Activated naive CD8-positive, alpha-beta T cell treated with anti-CD3 and anti-CD28 coated beads, Interleukin-2, amount 50 U/mL, for 24 hours (primary cell): ENCODE data around the gene KCNJ6.

ENCODE experiments used
- ATAC-seq: fragments of 150-1000 bp; cut with Tn5 transposase; one replicate; pipeline ENCODE4 v1.10.0; 2021
- DNase-seq: peaks from one replicate; pipeline ENCODE4 v3.0.0; 2021
- H3K27ac Mint-ChIP-seq: one replicate; pipeline ENCODE4 v1.8.0; 2021; ENCODE audit warnings: mild to moderate bottlenecking, mixed read lengths
- H3K27me3 Mint-ChIP-seq: one replicate; pipeline ENCODE4 v1.8.0; 2021; ENCODE audit warnings: mixed read lengths
- H3K36me3 Mint-ChIP-seq: one replicate; pipeline ENCODE4 v1.8.0; 2021; ENCODE audit warnings: low read depth, mixed read lengths
- H3K4me1 Mint-ChIP-seq: one replicate; pipeline ENCODE4 v1.8.0; 2021; ENCODE audit warnings: mixed read lengths
- H3K4me3 Mint-ChIP-seq: one replicate; pipeline ENCODE4 v1.8.0; 2021; ENCODE audit warnings: mild to moderate bottlenecking, moderate library complexity, mixed read lengths
- H3K9me3 Mint-ChIP-seq: one replicate; pipeline ENCODE4 v1.8.0; 2021; ENCODE audit warnings: mixed read lengths

Gene KCNJ6

DNA sequence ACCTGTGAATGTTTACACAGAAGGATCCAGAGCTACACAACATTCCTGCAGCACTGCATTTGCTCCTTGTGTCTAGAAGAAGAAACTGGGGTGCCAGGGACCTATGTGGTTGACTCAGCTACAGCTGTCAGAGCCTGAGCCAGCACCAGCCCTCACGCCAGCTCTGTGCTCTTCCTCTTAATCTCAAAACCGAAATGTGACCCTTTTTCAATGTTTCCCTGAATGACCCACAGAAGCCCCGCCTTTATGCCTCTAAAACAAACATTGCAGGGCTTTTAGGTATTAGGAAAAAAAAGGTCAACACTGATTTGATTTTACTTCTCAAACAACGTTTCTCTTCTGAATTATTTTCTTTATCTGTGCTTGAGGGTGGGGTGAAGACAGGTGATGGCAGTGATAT lies 289.2 kb downstream of the KCNJ6 start:
- DNase-seq = no peak
- ATAC-seq = no peak
- peaks cover 9% of the 10 kb centered on the region for H3K4me1 Mint-ChIP-seq
- no peak overlapping the region for H3K27ac Mint-ChIP-seq
- no peak overlapping the region for H3K4me3 Mint-ChIP-seq
- H3K36me3 Mint-ChIP-seq = no peaks in the 10 kb centered on the region
- peaks cover 27% of the 10 kb centered on the region for H3K27me3 Mint-ChIP-seq
- no peaks in the 10 kb centered on the region for H3K9me3 Mint-ChIP-seq

GRCh38 chr21:37626320-37626719 lies 289.9 kb downstream of the KCNJ6 start:
- peaks cover 2% of the 10 kb centered on the region for H3K4me1 Mint-ChIP-seq
- no peak for ATAC-seq
- no peaks in the 10 kb centered on the region for H3K9me3 Mint-ChIP-seq
- H3K27me3 Mint-ChIP-seq = peaks cover 27% of the 10 kb centered on the region
- no peak for DNase-seq
- no peak overlapping the region for H3K4me3 Mint-ChIP-seq
- H3K27ac Mint-ChIP-seq = no peak overlapping the region
- H3K36me3 Mint-ChIP-seq = no peaks in the 10 kb centered on the region

GRCh38 chr21:37623689-37624088 lies 292.6 kb downstream of the KCNJ6 start:
- no peaks in the 10 kb centered on the region for H3K36me3 Mint-ChIP-seq
- no peak overlapping the region for H3K27ac Mint-ChIP-seq
- H3K9me3 Mint-ChIP-seq = no peaks in the 10 kb centered on the region
- H3K4me3 Mint-ChIP-seq = no peak overlapping the region
- H3K27me3 Mint-ChIP-seq = peaks cover 15% of the 10 kb centered on the region
- H3K4me1 Mint-ChIP-seq = no peaks in the 10 kb centered on the region
- DNase-seq (no peak), ATAC-seq (no peak)

DNA sequence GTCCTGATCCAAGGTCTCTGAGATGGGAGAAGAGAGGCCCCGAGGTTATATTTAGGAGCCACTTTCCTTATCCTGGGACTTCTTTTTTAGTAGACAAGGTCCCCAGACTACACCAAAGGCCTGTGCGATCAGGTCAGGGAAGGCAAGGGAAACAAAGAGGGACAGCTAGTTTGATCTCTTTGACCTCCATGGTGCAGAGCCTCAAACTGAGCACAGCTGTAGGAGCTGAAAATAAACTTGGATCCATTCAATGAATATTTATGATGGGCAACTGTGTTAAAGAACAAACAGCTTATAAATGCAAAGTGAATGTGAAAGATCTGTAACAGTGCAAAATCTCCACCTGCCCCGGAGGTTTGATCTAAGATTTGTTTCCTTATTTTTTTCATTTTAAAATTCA lies 293.1 kb downstream of the KCNJ6 start:
- Mint-ChIP-seq H3K9me3 (no peaks in the 10 kb centered on the region), H3K4me3 (no peak overlapping the region), H3K36me3 (no peaks in the 10 kb centered on the region), H3K4me1 (no peaks in the 10 kb centered on the region), H3K27me3 (peaks cover 18% of the 10 kb centered on the region), H3K27ac (no peak overlapping the region)
- no peak for DNase-seq
- no peak for ATAC-seq

- DNase-seq = no peak
- no peaks in the 10 kb centered on the region for H3K9me3 Mint-ChIP-seq
- H3K4me1 Mint-ChIP-seq = no peaks in the 10 kb centered on the region
- H3K36me3 Mint-ChIP-seq = no peaks in the 10 kb centered on the region
- no peak for ATAC-seq
- no peak overlapping the region for H3K27ac Mint-ChIP-seq
- peaks cover 19% of the 10 kb centered on the region for H3K27me3 Mint-ChIP-seq
- no peak overlapping the region for H3K4me3 Mint-ChIP-seq
These were observed 293.5 kb downstream of the KCNJ6 start for GRCh38 chr21:37622755-37623154.

GRCh38 chr21:37620401-37620800 lies 295.9 kb downstream of the KCNJ6 start:
- H3K27me3 Mint-ChIP-seq = peaks cover 14% of the 10 kb centered on the region
- no peak overlapping the region for H3K27ac Mint-ChIP-seq
- ATAC-seq (no peak), DNase-seq (no peak)
- H3K36me3 Mint-ChIP-seq = no peaks in the 10 kb centered on the region
- no peak overlapping the region for H3K4me3 Mint-ChIP-seq
- H3K9me3 Mint-ChIP-seq = no peaks in the 10 kb centered on the region
- H3K4me1 Mint-ChIP-seq = no peaks in the 10 kb centered on the region

DNA sequence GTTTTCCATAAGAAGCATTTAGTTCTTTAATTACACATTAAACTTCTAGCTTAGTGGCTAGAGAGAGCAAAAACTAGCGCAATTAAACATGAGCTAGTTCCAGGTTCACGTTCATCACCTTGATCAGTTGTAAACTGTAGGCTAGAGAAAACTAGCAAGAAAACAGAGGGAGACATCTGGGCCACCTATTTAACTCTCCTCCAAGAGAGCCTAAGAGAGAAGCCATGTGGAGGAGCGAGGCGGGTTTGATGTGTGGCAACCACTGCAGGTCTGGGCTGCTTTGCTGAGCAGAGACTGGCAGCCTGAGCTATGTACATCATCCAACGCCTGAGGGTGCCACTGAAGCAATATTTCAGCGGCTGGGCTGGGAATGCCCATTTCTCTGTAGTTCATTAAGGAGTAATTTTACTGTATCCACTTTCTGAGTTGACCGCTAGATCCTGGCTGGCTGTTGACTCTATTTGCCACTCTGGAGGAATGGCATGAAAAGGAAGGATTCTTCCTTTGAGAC lies 296.7 kb downstream of the KCNJ6 start:
- peaks cover 16% of the 10 kb centered on the region for H3K27me3 Mint-ChIP-seq
- no peaks in the 10 kb centered on the region for H3K4me1 Mint-ChIP-seq
- H3K27ac Mint-ChIP-seq = no peak overlapping the region
- H3K36me3 Mint-ChIP-seq = no peaks in the 10 kb centered on the region
- ATAC-seq = no peak
- H3K9me3 Mint-ChIP-seq = no peaks in the 10 kb centered on the region
- no peak overlapping the region for H3K4me3 Mint-ChIP-seq
- DNase-seq = no peak

DNA sequence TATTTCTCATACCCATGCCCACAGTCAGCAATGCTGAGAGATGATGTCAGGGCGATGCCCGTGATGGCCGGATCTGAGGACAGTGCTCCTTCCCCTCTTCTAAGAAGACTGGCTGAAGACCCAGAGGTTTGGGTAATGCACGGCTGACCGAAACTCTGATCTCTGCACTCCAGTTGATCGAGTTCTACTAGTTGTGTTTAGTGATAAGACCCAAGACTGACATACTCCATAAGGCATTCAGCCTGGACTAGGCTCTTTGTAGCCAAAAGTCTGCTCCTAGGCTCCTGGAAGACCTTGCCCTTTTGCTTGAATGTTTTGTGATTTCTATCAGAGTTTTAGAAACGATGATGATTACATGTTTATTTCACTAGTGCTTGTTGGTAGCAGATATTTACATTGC lies 298.2 kb downstream of the KCNJ6 start:
- Mint-ChIP-seq H3K4me3 (no peak overlapping the region), H3K36me3 (no peaks in the 10 kb centered on the region)
- ATAC-seq = no peak

DNA sequence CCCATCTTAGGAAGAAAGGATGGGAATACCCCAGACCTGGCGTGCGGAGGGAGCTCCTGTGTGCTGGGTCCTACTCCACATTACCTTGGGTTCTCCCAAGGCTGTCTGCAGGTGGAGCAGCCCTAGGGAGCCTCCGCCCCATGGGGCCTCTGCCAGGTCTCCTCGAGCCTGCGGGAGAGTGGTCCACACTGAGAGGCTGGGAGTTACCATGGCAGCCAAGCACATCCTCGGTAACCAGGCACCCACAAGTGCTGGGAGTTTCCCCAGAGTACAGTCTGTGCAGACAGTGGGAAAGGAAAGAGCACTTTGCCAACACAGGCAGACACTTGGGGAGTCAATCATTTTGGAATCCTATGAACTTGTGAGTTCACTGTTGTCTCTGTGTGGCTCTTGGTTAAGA lies 300.3 kb downstream of the KCNJ6 start:
- Mint-ChIP-seq H3K27ac (no peak overlapping the region), H3K9me3 (no peaks in the 10 kb centered on the region), H3K36me3 (no peaks in the 10 kb centered on the region), H3K27me3 (peaks cover 15% of the 10 kb centered on the region), H3K4me3 (no peak overlapping the region), H3K4me1 (no peaks in the 10 kb centered on the region)
- ATAC-seq (no peak), DNase-seq (no peak)

More for the DNA sequence above, 298.2 kb downstream of the KCNJ6 start:
- Mint-ChIP-seq H3K27me3 (peaks cover 16% of the 10 kb centered on the region), H3K27ac (no peak overlapping the region), H3K9me3 (no peaks in the 10 kb centered on the region), H3K4me1 (no peaks in the 10 kb centered on the region)
- no peak for DNase-seq

DNA sequence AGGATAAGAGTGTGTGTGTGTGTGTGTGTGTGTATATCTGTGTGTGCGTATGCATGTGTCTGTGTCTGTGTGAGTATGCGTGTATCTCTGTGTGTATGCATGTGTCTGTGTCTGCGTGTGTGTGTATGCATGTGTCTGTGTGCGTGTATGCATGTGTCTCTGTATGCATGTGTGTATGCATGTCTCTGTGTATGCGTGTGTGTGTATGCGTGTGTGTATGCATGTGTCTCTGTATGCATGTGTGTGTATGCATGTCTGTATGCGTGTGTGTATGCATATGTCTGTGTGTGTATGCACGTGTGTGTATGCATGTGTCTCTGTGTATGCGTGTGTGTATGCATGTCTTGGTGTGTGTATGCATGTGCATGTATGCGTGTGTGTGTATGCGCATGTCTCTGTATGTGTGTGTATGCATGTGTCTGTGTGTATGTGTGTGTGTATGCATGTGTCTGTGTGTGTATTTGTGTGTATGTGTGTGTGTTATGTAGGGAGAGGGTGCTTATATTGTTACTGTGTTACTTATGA lies 301.8 kb downstream of the KCNJ6 start:
- no peak overlapping the region for H3K4me3 Mint-ChIP-seq
- no peaks in the 10 kb centered on the region for H3K9me3 Mint-ChIP-seq
- H3K27ac Mint-ChIP-seq = no peak overlapping the region
- DNase-seq = no peak
- no peak for ATAC-seq
- no peaks in the 10 kb centered on the region for H3K4me1 Mint-ChIP-seq
- H3K36me3 Mint-ChIP-seq = no peaks in the 10 kb centered on the region
- H3K27me3 Mint-ChIP-seq = peaks cover 17% of the 10 kb centered on the region

GRCh38 chr21:37607081-37607480 lies 309.2 kb downstream of the KCNJ6 start:
- peaks cover 14% of the 10 kb centered on the region for H3K27me3 Mint-ChIP-seq
- ATAC-seq = no peak
- H3K4me3 Mint-ChIP-seq = no peak overlapping the region
- DNase-seq = no peak
- H3K9me3 Mint-ChIP-seq = no peaks in the 10 kb centered on the region
- H3K4me1 Mint-ChIP-seq = no peaks in the 10 kb centered on the region
- H3K36me3 Mint-ChIP-seq = no peaks in the 10 kb centered on the region
- H3K27ac Mint-ChIP-seq = no peak overlapping the region

- Mint-ChIP-seq H3K9me3 (no peaks in the 10 kb centered on the region), H3K27ac (no peak overlapping the region), H3K27me3 (peaks cover 14% of the 10 kb centered on the region), H3K4me1 (no peaks in the 10 kb centered on the region), H3K4me3 (no peak overlapping the region), H3K36me3 (no peaks in the 10 kb centered on the region)
- DNase-seq (no peak), ATAC-seq (no peak)
These were observed 309.7 kb downstream of the KCNJ6 start for GRCh38 chr21:37606549-37606948.

GRCh38 chr21:37605006-37605405 lies 311.3 kb downstream of the KCNJ6 start:
- Mint-ChIP-seq H3K4me1 (no peaks in the 10 kb centered on the region), H3K27ac (no peak overlapping the region), H3K4me3 (no peak overlapping the region), H3K36me3 (no peaks in the 10 kb centered on the region), H3K27me3 (peaks cover 16% of the 10 kb centered on the region), H3K9me3 (no peaks in the 10 kb centered on the region)
- ATAC-seq (no peak), DNase-seq (no peak)

DNA sequence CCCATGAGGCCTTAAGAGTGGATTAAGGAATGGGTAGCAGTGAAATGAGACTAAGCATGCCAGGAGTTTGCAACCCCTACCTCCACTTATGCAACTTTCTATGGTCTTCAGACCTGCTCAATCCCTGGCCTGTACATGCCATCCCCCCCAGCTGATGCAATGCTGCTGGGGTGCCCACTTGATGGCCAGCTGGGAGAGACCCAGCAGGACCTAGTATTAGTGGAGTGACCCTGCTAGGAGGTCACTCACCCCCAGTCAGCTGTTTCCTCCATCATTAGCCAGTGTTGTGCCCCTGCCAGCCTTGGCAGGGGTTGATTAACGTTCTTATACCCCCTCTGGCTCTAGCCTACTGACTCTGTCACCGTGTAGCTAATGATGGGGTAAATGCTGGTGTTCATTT lies 313.1 kb downstream of the KCNJ6 start:
- no peaks in the 10 kb centered on the region for H3K4me1 Mint-ChIP-seq
- no peak for DNase-seq
- no peak overlapping the region for H3K27ac Mint-ChIP-seq

GRCh38 chr21:37601915-37602314 lies 314.3 kb downstream of the KCNJ6 start:
- H3K9me3 Mint-ChIP-seq = peaks cover 3% of the 10 kb centered on the region
- H3K4me3 Mint-ChIP-seq = no peak overlapping the region
- no peaks in the 10 kb centered on the region for H3K36me3 Mint-ChIP-seq
- ATAC-seq (peak; percentile 36), DNase-seq (no peak)
- no peaks in the 10 kb centered on the region for H3K4me1 Mint-ChIP-seq
- H3K27me3 Mint-ChIP-seq = peaks cover 12% of the 10 kb centered on the region
- no peak overlapping the region for H3K27ac Mint-ChIP-seq

More for the DNA sequence above, 313.1 kb downstream of the KCNJ6 start:
- peaks cover 16% of the 10 kb centered on the region for H3K27me3 Mint-ChIP-seq
- H3K9me3 Mint-ChIP-seq = peaks cover 3% of the 10 kb centered on the region
- no peak overlapping the region for H3K4me3 Mint-ChIP-seq
- no peaks in the 10 kb centered on the region for H3K36me3 Mint-ChIP-seq
- ATAC-seq = no peak

- no peaks in the 10 kb centered on the region for H3K36me3 Mint-ChIP-seq
- ATAC-seq (no peak), DNase-seq (no peak)
- peaks cover 4% of the 10 kb centered on the region for H3K27me3 Mint-ChIP-seq
- H3K4me3 Mint-ChIP-seq = no peak overlapping the region
- no peak overlapping the region for H3K27ac Mint-ChIP-seq
- H3K9me3 Mint-ChIP-seq = peaks cover 3% of the 10 kb centered on the region
- no peaks in the 10 kb centered on the region for H3K4me1 Mint-ChIP-seq
These were observed 315.2 kb downstream of the KCNJ6 start for GRCh38 chr21:37601027-37601426.
